ENCODE measurements around the gene USP37.
A peak's percentile ranks its signal among the peaks of the same experiment; 100 is the strongest.

The USP37 gene

DNA sequence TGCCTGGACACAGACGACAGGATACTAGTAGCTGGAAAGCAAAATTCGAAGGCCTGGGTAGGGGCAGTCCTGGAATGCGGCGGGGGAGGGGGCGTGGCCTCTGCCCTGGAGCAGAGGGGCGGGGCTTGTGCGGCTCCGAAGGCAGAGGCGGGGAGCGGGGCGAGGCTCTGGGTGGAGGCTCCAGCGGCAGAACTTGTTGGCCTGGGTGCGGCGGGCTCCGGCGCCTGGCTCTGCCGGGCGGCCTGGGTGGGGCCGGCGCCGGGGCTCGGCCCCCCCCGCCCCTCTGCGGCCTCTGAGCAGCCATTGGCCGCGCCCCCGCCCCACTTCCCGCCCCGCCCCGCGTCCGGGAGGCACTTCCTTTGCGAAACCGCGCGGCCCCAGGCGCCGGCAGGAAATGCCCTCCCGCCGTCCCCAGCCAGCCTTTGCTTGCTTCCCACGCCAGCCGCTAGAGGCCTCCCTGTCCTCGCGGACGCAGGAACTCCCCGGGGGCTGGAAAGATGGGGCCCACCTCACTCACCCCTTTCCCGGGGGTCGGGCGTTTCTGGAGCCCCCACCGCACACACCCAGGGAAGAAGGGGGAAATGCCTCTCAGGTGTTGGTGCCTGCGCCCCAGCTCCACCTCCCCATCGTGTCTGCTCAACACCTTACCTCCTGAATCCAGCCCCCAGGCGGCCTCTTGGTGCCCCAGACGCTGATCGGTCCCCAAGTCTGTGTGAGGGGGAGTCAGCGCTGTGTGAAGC is 161.8 kb downstream of the USP37 start:
- H3K27me3 ChIP-seq (ENCODE audit: insufficient read depth, low read length, poor library complexity, severe bottlenecking) = no peaks in the 10 kb centered on the region
- H2AFZ ChIP-seq (ENCODE audit: low read length) = peak overlapping the region; percentile 74
- no peaks in the 10 kb centered on the region for H3K9me2 ChIP-seq (replicated peaks; ENCODE audit: low read depth, low read length)
- no peak for TF ChIP-seq EZH2phosphoT487 (IDR thresholded peaks at IDR 0.05; ENCODE audit: borderline replicate concordance)
- TF ChIP-seq, protein P1, sequence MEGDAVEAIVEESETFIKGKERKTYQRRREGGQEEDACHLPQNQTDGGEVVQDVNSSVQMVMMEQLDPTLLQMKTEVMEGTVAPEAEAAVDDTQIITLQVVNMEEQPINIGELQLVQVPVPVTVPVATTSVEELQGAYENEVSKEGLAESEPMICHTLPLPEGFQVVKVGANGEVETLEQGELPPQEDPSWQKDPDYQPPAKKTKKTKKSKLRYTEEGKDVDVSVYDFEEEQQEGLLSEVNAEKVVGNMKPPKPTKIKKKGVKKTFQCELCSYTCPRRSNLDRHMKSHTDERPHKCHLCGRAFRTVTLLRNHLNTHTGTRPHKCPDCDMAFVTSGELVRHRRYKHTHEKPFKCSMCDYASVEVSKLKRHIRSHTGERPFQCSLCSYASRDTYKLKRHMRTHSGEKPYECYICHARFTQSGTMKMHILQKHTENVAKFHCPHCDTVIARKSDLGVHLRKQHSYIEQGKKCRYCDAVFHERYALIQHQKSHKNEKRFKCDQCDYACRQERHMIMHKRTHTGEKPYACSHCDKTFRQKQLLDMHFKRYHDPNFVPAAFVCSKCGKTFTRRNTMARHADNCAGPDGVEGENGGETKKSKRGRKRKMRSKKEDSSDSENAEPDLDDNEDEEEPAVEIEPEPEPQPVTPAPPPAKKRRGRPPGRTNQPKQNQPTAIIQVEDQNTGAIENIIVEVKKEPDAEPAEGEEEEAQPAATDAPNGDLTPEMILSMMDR (conservative IDR thresholded peaks at IDR 0.05; ENCODE audit: low read length) = peak; percentile 74
- H4K20me1 ChIP-seq (ENCODE audit: insufficient read depth, low read length, poor library complexity, severe bottlenecking) = peaks cover 21% of the 10 kb centered on the region
- peak overlapping the region; percentile 77 for H3K4me3 ChIP-seq (ENCODE audit: low read length, poor library complexity, severe bottlenecking)
- peaks cover 40% of the 10 kb centered on the region for H3K4me1 ChIP-seq (ENCODE audit: insufficient read depth, low read length, poor library complexity, severe bottlenecking)
- peaks cover 34% of the 10 kb centered on the region for H3K79me2 ChIP-seq (ENCODE audit: insufficient read depth, low read length)
- peak overlapping the region; percentile 78 for H3K9ac ChIP-seq (ENCODE audit: low read depth, low read length, poor library complexity, severe bottlenecking)
- H3F3A ChIP-seq (ENCODE audit: low read depth) = no peaks in the 10 kb centered on the region
- H3K36me3 ChIP-seq (ENCODE audit: insufficient read depth, low read length) = peaks cover 22% of the 10 kb centered on the region; the same call in 1 of the 2 replicates
- H3K9me3 ChIP-seq (ENCODE audit: insufficient read depth, low read depth, low read length) = no peaks in the 10 kb centered on the region
- peak overlapping the region; percentile 95 for H3K4me2 ChIP-seq (ENCODE audit: low read depth, low read length, poor library complexity, severe bottlenecking)

DNA sequence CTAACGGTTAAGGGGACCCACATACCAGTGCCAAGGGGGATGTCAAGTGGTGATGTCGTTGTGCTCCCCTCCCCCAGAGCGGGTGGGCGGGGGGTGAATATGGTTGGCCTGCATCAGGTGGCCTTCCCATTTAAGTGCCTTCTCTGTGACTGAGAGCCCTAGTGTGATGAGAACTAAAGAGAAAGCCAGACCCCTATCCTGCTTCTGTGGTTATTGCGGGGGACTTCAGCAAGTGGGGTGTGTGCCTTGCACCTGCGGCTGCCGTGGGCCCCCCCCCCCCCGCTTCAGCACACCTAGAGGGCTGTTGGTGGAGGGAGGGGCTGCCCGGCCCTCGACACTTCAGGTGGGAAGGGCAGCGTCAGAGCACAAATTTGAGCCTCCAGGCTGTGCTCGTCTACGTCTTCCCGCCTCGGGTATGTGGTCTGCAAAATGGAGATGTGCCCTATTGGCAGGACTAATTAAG is 162.4 kb downstream of the USP37 start:
- Histone ChIP-seq H3K9me3 (ENCODE audit: insufficient read depth, low read depth, low read length) (no peaks in the 10 kb centered on the region), H3K27me3 (ENCODE audit: insufficient read depth, low read length, poor library complexity, severe bottlenecking) (no peaks in the 10 kb centered on the region), H3K36me3 (ENCODE audit: insufficient read depth, low read length) (peaks cover 22% of the 10 kb centered on the region; the same call in 1 of the 2 replicates), H3K4me3 (ENCODE audit: low read length, poor library complexity, severe bottlenecking) (peak overlapping the region; percentile 77), H3F3A (ENCODE audit: low read depth) (no peaks in the 10 kb centered on the region), H3K4me1 (ENCODE audit: insufficient read depth, low read length, poor library complexity, severe bottlenecking) (peaks cover 44% of the 10 kb centered on the region), H3K4me2 (ENCODE audit: low read depth, low read length, poor library complexity, severe bottlenecking) (peak overlapping the region; percentile 95), H4K20me1 (ENCODE audit: insufficient read depth, low read length, poor library complexity, severe bottlenecking) (peaks cover 26% of the 10 kb centered on the region), H3K9me2 (replicated peaks; ENCODE audit: low read depth, low read length) (no peaks in the 10 kb centered on the region), H2AFZ (ENCODE audit: low read length) (peak overlapping the region; percentile 74), H3K9ac (ENCODE audit: low read depth, low read length, poor library complexity, severe bottlenecking) (peak overlapping the region; percentile 78), H3K79me2 (ENCODE audit: insufficient read depth, low read length) (peaks cover 40% of the 10 kb centered on the region)
- no peak for TF ChIP-seq EZH2phosphoT487 (IDR thresholded peaks at IDR 0.05; ENCODE audit: borderline replicate concordance)
- TF ChIP-seq, protein P1 (conservative IDR thresholded peaks at IDR 0.05; ENCODE audit: low read length) = no peak

DNA sequence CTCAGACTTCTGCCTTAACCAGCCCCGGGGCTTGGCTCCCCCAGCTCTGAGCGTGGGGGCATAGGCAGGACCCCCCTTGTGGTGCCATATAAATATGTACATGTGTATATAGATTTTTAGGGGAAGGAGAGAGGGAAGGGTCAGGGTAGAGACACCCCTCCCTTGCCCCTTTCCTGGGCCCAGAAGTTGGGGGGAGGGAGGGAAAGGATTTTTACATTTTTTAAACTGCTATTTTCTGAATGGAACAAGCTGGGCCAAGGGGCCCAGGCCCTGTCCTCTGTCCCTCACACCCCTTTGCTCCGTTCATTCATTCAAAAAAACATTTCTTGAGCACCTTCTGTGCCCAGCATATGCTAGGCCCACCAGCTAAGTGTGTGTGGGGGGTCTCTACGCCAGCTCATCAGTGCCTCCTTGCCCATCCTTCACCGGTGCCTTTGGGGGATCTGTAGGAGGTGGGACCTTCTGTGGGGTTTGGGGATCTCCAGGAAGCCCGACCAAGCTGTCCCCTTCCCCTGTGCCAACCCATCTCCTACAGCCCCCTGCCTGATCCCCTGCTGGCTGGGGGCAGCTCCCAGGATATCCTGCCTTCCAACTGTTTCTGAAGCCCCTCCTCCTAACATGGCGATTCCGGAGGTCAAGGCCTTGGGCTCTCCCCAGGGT is 162.9 kb downstream of the USP37 start:
- peaks cover 26% of the 10 kb centered on the region for H4K20me1 ChIP-seq (ENCODE audit: insufficient read depth, low read length, poor library complexity, severe bottlenecking)
- peaks cover 44% of the 10 kb centered on the region for H3K4me1 ChIP-seq (ENCODE audit: insufficient read depth, low read length, poor library complexity, severe bottlenecking)
- peaks cover 22% of the 10 kb centered on the region; the same call in 1 of the 2 replicates for H3K36me3 ChIP-seq (ENCODE audit: insufficient read depth, low read length)
- no peaks in the 10 kb centered on the region for H3F3A ChIP-seq (ENCODE audit: low read depth)
- H3K9ac ChIP-seq (ENCODE audit: low read depth, low read length, poor library complexity, severe bottlenecking) = peak overlapping the region; percentile 78
- no peaks in the 10 kb centered on the region for H3K9me2 ChIP-seq (replicated peaks; ENCODE audit: low read depth, low read length)
- H3K27me3 ChIP-seq (ENCODE audit: insufficient read depth, low read length, poor library complexity, severe bottlenecking) = no peaks in the 10 kb centered on the region
- H3K4me2 ChIP-seq (ENCODE audit: low read depth, low read length, poor library complexity, severe bottlenecking) = peak overlapping the region; percentile 95
- peaks cover 46% of the 10 kb centered on the region for H3K79me2 ChIP-seq (ENCODE audit: insufficient read depth, low read length)
- no peaks in the 10 kb centered on the region for H3K9me3 ChIP-seq (ENCODE audit: insufficient read depth, low read depth, low read length)
- TF ChIP-seq, protein P1 (conservative IDR thresholded peaks at IDR 0.05; ENCODE audit: low read length) = no peak
- no peak for TF ChIP-seq EZH2phosphoT487 (IDR thresholded peaks at IDR 0.05; ENCODE audit: borderline replicate concordance)
- no peak overlapping the region for H2AFZ ChIP-seq (ENCODE audit: low read length)
- peak overlapping the region; percentile 77 for H3K4me3 ChIP-seq (ENCODE audit: low read length, poor library complexity, severe bottlenecking)

All from Loucy (cell line).